Measurements from ENCODE around the gene GCKR. TPM values are rescaled to one million over a fixed set of nuclear protein-coding genes. Genes with fewer than 3 reads are reported as not detected.

GCKR gene, protein sequence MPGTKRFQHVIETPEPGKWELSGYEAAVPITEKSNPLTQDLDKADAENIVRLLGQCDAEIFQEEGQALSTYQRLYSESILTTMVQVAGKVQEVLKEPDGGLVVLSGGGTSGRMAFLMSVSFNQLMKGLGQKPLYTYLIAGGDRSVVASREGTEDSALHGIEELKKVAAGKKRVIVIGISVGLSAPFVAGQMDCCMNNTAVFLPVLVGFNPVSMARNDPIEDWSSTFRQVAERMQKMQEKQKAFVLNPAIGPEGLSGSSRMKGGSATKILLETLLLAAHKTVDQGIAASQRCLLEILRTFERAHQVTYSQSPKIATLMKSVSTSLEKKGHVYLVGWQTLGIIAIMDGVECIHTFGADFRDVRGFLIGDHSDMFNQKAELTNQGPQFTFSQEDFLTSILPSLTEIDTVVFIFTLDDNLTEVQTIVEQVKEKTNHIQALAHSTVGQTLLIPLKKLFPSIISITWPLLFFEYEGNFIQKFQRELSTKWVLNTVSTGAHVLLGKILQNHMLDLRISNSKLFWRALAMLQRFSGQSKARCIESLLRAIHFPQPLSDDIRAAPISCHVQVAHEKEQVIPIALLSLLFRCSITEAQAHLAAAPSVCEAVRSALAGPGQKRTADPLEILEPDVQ
- polyA plus RNA-seq (ENCODE audit: insufficient read length in 12 of 12) = under 1 TPM in 5 of 12 donors, not detected in 7; 0.08 to 0.30 (median 0.25) TPM
- long read RNA-seq, donor 1 = 0 reads
- long read RNA-seq, donor 2 = 0 reads
- long read RNA-seq, donor 3 = 0 reads
- long read RNA-seq, donor 4 = 0 reads
- long read RNA-seq, donor 5 = 0 reads
- long read RNA-seq, donor 6 = 0 reads
- long read RNA-seq, donor 7 = 0 reads
- long read RNA-seq, donor 8 = 0 reads
- long read RNA-seq, donor 9 = 0 reads
- long read RNA-seq, donor 10 = 0 reads
- long read RNA-seq, donor 11 = 0 reads

DNA sequence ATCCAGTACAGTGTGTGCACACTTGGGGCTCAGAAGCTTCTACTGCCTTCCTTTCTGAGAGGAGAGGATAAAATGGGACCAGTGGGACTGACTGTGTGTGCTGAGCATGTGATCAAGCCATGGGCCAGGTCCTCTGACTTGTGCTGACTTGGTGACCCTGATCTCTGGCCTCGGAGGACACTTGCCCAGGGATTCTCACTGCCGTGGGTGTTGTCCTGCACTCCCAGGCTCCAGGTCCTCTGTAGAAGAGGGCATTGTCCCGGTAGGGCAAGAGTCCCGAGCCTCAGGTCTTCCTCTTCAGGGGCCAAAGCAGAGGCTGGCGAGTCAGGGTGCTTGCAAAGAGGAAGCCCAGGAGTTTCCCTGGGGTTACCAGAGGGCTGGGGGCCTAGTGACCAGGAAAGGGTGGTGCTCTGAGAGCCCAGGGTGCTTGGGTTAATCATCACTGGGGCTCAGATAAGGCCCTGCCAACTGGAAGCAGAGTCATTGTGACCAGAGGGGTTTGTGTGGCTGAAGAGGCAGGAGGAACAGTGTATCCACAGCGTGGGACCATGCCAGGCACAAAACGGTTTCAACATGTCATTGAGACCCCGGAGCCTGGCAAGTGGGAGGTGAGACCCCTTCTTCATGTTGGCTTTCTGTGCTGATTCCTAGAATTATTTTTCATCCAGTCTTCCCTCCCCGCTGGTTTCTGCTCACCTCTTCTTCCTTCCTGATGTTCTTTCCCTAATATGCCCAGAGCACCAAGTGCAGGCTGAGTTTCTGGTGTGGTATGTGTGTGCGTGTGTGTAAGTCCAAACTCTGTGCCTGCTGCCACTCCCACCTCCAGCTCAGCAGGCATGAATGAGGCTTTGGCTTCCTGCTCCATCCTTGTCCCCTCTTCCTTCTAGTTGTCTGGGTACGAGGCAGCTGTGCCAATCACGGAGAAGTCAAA lies at the start of gene GCKR:
Gene GCKR (plus strand): TSS at position 483 of the 931 bp plus-strand sequence. CDS start 66 bp downstream, at position 549.
- no peak for DNase-seq

DNA sequence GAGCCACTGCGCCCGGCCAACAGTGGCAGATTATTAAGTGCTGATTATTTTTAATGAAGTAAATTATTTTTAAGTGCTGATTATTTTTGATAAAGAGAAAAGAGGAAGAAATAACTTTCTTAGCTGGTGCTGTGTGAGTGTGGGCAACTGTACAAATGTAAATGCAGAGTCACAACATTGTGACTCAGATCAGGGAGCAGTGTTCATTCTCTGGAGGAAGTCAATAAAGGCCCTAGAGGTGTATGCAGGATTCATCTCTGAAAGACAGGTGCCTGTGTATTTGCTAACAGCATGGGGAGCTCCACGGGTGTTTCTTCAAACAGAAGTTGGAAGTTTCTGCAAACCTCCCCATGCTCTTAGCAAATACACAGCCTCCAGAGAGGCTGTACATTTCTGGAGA lies 48.3 kb upstream of the GCKR start:
- DNase-seq = no peak

DNA sequence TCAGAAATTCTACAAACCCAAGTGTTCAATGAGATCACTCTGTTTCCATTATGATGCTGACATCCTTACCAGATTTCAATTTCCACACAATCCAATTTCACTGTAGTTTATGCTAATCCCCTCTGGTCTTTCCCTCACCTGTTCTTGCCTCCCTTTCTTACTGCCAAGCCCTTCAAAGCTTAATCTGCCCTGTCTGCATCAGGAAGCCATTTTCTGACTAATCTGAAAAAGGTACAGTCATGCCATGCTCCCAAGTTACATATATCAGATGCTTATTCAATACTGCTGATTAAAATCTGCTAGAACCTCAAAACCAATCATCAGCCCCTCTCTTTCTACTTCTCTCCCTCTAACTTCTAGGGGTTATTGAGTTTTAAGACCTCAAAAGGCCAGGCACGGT lies 45.5 kb upstream of the GCKR start:
- no peak for DNase-seq

DNA sequence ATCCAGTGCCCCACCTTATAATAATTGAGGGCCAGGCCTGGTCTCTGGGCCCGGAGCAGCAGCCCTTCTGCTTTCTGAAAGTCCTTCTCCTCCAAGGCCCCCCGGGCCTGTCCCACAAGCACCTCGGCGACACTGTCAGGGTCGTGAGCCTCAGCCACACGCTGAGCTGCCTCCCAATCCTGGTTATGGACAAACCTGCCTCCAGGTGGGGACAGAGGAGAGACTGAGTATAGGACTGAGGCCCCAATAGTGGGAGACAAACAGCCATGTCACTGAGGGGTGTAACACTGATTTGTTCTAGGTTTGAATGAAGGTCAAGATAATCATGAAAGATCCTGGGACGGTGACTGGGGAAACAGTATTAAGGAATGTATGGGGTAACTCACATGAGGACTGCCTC lies 42.7 kb upstream of the GCKR start:
- no peak for DNase-seq

DNA sequence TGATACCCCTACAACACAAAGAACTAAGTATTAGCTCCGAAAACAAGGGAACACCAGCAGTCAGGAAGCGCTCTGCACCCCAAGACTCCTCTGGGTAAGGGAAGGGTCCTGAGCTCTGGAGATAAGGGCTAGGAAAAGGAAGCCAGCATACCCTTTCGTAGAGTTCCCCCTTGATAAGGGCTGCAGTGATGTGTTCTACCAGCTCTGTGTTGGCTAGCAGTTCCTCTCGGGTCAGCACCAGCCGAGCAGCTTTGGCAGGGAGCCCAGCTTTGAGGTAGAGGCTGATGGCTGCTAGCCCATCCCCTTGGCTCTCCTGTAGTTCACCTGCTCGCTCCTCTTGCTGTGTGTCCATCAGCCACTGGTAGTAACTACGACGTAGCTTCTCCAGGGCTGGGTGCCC lies 35.5 kb upstream of the GCKR start:
- DNase-seq = no peak

DNA sequence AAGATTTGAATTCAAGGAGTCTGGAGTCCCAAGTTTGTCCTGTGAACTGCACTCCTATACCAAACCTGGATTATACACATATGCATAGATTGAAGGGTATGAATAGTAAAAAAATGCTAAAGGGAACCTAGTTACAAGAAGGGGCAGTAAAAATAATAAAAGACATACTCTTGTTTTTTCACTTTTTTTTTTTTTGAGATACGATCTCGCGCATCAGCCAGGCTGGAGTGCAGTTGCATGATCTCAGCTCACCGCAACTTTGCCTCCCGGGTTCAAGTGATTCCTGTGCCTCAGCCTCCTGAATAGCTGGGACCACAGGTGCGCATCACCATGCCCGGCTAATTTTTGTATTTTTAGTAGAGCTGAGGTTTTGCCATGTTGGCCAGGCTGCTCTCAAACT lies 32.2 kb upstream of the GCKR start:
- DNase-seq = no peak

DNA sequence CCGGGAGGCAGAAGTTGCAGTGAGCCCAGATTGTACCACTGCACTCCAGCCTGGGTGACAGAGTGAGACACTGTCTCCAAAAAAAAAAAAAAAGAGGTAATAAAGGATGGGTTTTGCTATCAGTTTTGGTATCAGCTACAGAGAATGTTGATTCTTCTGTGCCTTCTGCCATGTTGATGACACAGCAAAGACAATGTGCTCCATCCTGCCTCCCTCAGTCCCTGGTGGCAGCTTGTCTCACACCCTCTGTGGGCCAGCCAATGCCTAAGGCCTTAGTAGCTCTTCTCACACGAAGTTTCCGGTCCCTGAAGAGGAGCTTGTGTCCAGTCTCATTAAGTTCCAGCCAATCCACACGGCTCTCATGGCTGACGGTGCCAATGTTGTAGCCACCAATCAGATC lies 24.7 kb upstream of the GCKR start:
- DNase-seq = no peak

DNA sequence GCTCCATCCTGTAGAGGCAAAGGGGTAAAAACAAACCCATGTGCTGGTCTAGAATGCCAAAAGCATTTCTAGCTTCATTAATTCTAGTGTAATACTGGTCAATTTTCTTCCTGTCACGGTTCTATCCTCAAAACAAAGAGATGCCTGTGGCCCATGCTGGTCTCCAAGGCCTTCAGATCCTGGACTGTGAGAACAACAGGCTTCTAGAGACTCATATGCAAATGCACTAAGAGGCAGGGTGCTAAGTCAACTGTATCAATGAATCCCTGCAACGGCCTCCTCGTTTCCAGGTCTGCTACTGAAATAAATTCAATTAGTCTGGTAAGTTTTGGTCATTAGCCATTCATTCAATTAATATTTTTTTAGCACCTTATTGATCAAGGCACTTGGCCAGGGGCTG lies 11.1 kb upstream of the GCKR start:
- no peak for DNase-seq

DNA sequence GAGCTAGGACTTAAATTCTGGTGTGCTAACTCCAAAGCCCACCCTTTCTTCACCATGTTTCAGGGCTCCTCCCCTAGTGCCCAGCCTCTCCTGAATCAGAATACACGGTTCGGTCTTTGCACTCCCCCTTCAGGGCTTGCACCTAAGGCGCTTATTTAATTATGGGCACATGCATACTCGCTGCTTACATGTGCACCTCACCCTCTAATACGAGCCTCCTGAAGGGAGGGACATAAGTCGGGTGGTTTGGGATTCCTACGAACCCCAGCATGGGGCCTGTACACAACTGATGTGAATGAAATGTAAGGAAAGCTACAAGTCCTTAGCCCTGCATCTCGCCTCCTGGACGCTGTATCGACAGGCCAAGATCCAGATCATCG lies 7.5 kb upstream of the GCKR start:
- DNase-seq = no peak

DNA sequence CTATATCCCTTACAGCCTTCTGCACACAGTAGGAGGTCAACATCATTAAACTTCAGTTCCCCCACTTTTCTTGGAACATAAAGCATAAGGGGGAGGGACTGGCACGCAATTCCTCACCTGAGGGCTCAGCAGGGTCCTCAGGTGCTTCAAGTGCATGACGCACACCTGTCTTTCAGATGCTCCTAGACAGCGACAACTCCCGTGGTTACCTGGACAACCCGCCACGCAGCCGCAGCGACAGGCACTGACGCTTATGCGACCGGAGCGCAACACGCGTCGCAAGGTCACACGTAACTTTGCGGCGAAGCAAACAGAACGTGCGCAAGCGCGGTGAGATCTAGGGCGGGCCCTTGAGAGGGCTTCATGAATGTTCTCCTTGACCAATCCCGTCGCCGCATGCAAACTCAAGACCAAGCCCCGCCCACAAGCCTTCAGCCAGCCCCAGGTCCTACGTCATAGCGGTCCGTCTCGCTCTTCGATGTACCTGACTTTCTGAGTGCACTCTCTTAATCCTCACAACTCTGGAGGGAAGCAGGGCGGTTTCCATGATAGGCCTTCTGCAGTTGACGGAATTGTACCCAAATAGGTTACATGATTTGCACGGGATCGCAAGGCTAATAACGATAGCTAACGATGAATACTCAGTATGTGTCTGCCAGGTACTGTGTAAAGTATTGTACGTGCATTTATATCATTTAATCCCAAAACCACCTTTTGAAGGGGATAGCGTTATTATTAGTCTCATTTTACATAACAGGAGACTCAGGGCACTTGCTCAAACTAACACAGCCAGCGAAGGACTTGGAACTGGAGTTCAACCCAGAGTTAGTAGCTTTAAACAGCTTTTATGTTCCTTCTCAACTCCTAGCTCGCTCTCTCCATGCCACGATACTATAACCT lies 6.9 kb upstream of the GCKR start, which contains the start of gene IFT172:
Gene IFT172 (minus strand): TSS at position 246 of the 900 bp plus-strand sequence. CDS start 90 bp downstream, at position 156.
- DNase-seq = peak; percentile 97

DNA sequence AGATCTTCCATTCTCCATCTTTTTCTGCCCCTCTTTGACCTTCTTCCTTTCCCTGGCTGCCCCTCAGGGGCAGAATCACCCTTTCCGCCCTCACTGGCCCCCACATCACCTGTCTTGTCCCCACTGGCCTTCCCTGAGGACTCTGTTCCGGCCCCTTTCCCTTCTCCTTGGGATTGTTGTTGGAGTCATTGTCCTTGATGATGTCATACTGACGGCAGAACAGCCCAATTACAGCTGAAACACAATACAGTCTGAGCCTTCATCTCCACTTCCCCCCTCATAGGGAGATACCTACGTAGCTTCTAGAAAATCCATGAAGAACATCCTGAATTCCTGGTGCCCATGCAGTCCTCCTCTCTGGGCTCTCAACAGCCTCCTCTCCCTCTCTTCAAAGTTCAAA lies 4.1 kb upstream of the GCKR start:
- no peak for DNase-seq

DNA sequence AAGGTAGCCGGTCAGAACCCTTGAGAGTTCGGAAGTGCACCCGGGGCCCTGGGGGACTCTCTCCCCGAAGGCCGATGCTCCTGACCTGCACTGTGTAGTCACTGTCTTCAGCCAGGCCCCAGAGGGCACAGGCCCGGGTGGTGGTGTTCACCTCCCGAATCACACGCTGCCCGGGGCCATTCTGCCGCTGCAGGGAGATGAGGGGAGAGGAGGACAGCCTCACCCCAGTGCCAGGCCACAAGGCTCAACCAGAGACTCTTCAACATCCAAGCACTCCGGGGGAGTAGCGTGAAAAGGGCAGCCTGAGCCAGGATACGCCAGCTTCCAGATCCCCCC lies 2.7 kb upstream of the GCKR start:
- DNase-seq = no peak

DNA sequence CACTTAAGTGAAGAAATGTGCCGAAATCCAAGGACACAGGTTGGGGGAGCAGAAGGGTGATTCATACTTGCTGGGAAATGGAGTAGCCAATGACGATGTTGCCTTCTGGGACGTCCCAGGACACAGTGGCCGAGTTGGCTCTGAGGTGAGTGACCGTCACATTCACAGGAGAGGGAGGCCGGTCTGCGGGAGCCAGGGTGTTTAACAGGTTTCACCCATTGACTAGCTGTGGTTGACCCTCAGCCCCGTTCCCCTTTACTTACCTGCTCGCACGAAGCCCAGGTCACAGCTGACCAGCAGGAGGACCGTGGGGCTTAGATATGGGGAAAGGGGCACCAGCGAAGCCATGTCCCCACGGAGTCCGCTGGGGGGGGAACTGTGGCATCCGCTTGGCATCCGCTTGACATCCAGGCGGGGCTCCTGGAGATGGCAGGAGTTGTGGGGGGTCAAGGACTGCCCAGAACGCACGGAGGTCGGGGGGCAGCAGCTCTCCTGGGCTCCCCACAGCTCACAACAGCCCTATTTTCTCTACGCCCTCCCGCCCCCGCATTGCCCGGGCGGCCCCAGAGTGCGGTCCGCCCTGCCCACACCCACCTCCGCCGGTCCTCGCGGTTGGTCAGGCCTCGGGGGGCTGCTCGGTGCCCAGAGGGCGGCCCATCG lies 2.2 kb upstream of the GCKR start:
- DNase-seq = peak; percentile 11

DNA sequence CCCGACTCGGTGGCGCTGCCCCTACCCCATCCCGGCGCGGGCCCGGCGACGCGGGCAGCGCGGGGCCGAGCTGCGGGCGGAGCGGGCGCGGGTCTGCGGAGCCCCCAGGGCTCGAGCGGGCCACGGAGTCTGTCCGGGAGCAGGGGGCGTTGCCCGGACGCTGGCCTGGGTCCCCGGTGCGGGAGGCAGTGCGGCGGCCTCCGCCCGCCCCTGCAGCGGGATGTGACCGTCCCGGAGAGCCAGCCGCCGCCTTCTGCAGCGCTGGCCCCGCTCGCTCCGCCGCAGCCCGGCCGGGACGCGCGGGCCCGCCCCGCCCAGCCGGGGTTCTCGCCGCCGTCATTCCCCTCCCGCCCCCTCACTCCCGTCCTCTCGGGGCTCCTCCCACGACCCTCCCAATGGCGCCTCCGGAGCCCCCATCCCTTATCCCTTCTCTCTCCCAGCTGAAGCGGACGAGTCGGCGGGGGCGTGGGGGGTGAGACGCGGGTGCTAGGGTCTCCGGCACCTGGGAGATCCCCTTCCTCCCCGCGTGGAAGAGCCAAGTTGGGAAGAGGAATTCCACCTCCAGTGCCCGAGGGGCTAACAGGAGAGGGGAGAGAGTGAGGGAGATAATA lies 1.6 kb upstream of the GCKR start, which contains the start of gene FNDC4:
Gene FNDC4 (minus strand): TSS at position 257 of the 611 bp plus-strand sequence. CDS start 521 bp downstream, outside the sequence.
- DNase-seq = peak; percentile 30

DNA sequence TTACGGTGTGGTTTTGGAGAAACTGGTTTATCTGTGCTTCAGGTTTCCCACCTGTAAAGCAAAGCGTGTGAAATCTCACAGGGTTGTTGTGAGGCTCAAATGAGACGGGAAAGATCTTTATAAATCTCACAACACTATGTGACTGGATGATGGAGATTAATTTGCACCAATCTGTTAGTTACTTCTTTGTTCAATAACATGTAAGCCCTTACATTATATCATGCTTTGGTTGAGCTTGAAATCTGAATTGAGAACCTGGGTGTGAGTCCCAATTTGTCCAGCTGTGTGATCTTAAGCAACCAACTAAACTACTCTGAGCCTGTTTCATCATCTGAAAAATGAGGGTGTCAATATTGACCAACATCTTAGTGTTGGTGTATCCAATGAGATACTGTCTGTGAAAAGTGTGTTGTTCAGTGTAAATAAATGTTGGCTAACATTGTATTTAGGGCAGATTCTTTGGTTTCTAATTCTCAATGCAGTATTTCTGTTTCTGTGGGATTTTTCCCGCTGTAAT lies 741 bp upstream of the GCKR start:
- DNase-seq = no peak

DNA sequence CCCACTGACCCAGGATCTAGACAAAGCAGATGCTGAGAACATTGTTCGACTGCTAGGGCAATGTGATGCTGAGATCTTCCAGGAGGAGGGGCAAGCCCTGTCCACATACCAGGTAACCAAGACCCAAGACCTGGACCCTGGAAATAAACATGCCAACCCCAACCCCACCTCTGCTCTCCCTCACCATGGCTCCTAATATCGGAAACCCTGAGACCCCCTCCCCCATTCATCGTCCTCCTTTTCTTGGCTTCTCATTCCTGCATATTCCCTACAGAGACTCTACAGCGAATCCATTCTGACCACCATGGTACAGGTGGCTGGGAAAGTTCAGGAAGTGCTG lies 619 bp downstream of the GCKR start:
- no peak for DNase-seq

DNA sequence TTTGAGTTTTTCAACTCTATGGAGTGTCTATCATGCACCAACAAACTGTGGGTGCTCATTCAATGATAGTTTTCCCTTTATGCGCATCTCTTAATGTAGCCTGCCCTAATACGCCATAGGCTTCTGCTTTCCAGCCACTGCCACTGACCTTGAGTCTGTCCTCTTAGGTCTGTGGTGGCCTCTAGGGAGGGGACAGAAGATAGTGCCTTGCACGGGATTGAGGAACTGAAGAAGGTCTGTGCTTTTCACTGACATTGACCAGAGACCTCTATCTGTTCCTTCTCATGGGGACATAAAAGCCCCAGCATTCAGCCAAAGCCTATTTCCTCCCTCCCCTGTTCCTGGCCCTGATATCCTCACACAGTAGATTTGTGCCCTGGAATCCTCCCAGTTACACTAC lies 2.3 kb downstream of the GCKR start:
- no peak for DNase-seq

DNA sequence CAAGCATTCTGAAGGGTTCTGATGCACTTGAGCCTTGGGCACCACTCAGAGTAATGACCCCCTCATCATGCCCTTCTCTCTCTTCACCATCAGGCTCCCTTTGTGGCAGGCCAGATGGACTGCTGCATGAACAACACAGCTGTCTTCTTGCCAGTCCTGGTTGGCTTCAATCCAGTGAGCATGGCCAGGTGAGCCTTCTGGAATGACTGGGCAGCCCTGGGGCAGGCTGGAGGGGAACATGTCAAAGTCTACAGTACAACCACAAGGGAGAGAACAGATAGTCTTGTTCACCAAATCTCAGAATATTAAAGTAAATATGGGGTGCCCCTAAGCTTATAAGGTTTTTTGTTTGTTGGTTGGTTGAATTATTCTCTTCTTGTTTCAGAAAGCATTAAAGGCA lies 4.4 kb downstream of the GCKR start:
- no peak for DNase-seq

DNA sequence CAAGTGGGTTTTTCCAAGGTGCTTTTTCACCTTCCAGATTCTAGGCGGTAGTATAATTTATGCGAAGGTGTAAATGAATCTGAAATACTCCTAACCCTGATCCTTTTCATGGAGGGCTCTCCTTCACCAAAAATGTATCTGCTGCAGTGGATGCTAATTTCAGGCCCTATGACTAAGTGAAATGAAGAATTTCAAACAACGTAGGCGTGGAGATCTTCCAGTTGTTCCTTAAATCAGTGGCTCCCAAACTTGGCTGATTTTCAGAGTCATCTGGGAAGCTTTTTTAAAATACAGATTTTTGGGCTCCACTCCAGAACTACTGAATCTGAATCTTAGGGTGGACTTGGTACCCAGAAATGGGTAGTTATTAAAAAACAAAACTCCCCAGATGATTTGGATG lies 5.5 kb downstream of the GCKR start:
- DNase-seq = no peak

DNA sequence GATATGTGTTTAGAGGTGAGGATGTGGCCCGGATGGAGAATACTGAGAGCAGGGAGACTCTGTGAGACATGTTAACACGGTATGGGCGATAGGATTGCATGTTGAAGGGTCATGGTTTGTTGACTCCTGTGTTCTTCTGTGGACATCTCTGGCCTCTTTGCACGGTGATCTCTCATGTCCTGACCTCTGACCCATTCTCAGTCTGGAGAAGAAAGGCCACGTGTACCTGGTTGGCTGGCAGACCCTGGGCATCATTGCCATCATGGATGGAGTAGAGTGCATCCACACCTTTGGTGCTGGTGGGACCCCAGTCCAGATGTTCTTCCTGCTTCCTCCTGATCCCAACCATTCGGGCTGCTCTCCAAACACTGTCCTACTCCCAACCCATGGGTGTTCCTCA lies 9.9 kb downstream of the GCKR start:
- DNase-seq = no peak
